Fibroblast of lung (primary cell): ENCODE data around the gene AP3S2. TPM values are rescaled to one million over a fixed set of nuclear protein-coding genes. Genes with fewer than 3 reads are reported as not detected.

ENCODE experiments used
- DNase-seq, 2 donors: peaks; one replicate each; pipeline versions ENCODE4 v3.0.0 to v3.0.0-alpha.2; 2010; ENCODE audit warnings: low read depth in 2 of 2
- H2AFZ ChIP-seq: 2 replicates; pipeline ENCODE4 v1.5.1; 2012; ENCODE audit warnings: low read length, control low read depth, inconsistent platforms
- H3K27ac ChIP-seq: 2 replicates; pipeline ENCODE4 v1.5.1; 2011; ENCODE audit warnings: low read length, control low read depth; ENCODE audit not compliant: insufficient read depth
- H3K27me3 ChIP-seq: 2 replicates; pipeline ENCODE4 v1.5.1; 2011; ENCODE audit warnings: mild to moderate bottlenecking, low read length; ENCODE audit not compliant: control insufficient read depth, insufficient read depth
- H3K36me3 ChIP-seq: 2 replicates; pipeline ENCODE4 v1.5.1; 2011; ENCODE audit warnings: low read length; ENCODE audit not compliant: control insufficient read depth, insufficient read depth
- H3K4me1 ChIP-seq: 2 replicates; pipeline ENCODE4 v1.5.1; 2011; ENCODE audit warnings: low read length; ENCODE audit not compliant: control insufficient read depth, insufficient read depth; ENCODE audit errors: extremely low read depth
- H3K4me2 ChIP-seq: 2 replicates; pipeline ENCODE4 v1.5.1; 2011; ENCODE audit warnings: low read length, control low read depth; ENCODE audit not compliant: insufficient read depth; ENCODE audit errors: extremely low read depth
- H3K4me3 ChIP-seq, 4 experiments: fragments of 200-600 bp in 1 of 4; sonication (generic) in 1 of 4; replicated peaks in 1 of 4; 2 replicates each; pipeline ENCODE4 v1.5.1; 2011 to 2016; ENCODE audit warnings: low read length in 4 of 4, low read depth in 3 of 4, mild to moderate bottlenecking in 3 of 4, control low read depth in 2 of 4, inconsistent platforms in 1 of 4, mixed read lengths in 1 of 4; ENCODE audit not compliant: insufficient read depth in 1 of 4; ENCODE audit errors: control extremely low read depth in 1 of 4
- H3K79me2 ChIP-seq: 2 replicates; pipeline ENCODE4 v1.5.1; 2012; ENCODE audit warnings: mild to moderate bottlenecking, low read length, inconsistent platforms; ENCODE audit not compliant: control insufficient read depth, insufficient read depth
- H3K9ac ChIP-seq: 2 replicates; pipeline ENCODE4 v1.5.1; 2011; ENCODE audit warnings: mild to moderate bottlenecking, low read length, control low read depth; ENCODE audit not compliant: insufficient read depth
- H3K9me3 ChIP-seq: 2 replicates; pipeline ENCODE4 v1.5.1; 2012; ENCODE audit warnings: low read depth, low read length; ENCODE audit not compliant: control insufficient read depth, insufficient read depth
- H4K20me1 ChIP-seq: 2 replicates; pipeline ENCODE4 v1.5.1; 2011; ENCODE audit warnings: low read length; ENCODE audit not compliant: control insufficient read depth, insufficient read depth; ENCODE audit errors: extremely low read depth
- EZH2 ChIP-seq: IDR thresholded peaks from 2 replicates; pipeline ENCODE4 v1.5.1; 2012; ENCODE audit warnings: low read length, control low read depth, mild to moderate bottlenecking; ENCODE audit errors: missing control alignments
- polyA plus RNA-seq, 2 donors: library from polyadenylated mRNA; depleted of rRNA in 1 of 2; stranded (reverse) in 1 of 2; unstranded in 1 of 2; fragments of >200 nt; gene quantifications; 2 replicates each; pipeline ENCODE4 v1.2.1, GENCODE V29; 2011 to 2012; ENCODE audit warnings: missing spikeins in 1 of 2
- total RNA-seq: library from RNA; depleted of rRNA; stranded (reverse); fragments of >200 nt; gene quantifications from 2 replicates; pipeline ENCODE4 v1.2.1, GENCODE V29; 2014
- TF ChIP-seq, protein P1 (sequence below), 2 donors: IDR thresholded peaks in 1 of 2; conservative IDR thresholded peaks in 1 of 2; 1 replicate in 1 of 2; 2 replicates in 1 of 2; pipeline ENCODE4 v1.5.1; 2011 to 2012; ENCODE audit warnings: low read length in 2 of 2, control low read depth in 1 of 2, inconsistent platforms in 1 of 2, low read depth in 1 of 2, mild to moderate bottlenecking in 1 of 2

AP3S2 gene
- total and polyA plus RNA-seq, 2 donors (not counting 1 experiment from before 2014, with no cell fraction given): 54.4 to 69.5 TPM

- Histone ChIP-seq H3K9ac (no peak overlapping the region), H3K9me3 (no peaks in the 10 kb centered on the region), H3K79me2 (no peaks in the 10 kb centered on the region), H3K4me1 (peaks cover 22% of the 10 kb centered on the region), H4K20me1 (no peaks in the 10 kb centered on the region), H3K4me3 (no peak overlapping the region), H3K36me3 (peaks cover 8% of the 10 kb centered on the region), H3K4me2 (no peak overlapping the region), H3K27ac (no peak overlapping the region), H2AFZ (no peak overlapping the region), H3K27me3 (no peaks in the 10 kb centered on the region)
- DNase-seq: no peak
- TF ChIP-seq, protein P1, sequence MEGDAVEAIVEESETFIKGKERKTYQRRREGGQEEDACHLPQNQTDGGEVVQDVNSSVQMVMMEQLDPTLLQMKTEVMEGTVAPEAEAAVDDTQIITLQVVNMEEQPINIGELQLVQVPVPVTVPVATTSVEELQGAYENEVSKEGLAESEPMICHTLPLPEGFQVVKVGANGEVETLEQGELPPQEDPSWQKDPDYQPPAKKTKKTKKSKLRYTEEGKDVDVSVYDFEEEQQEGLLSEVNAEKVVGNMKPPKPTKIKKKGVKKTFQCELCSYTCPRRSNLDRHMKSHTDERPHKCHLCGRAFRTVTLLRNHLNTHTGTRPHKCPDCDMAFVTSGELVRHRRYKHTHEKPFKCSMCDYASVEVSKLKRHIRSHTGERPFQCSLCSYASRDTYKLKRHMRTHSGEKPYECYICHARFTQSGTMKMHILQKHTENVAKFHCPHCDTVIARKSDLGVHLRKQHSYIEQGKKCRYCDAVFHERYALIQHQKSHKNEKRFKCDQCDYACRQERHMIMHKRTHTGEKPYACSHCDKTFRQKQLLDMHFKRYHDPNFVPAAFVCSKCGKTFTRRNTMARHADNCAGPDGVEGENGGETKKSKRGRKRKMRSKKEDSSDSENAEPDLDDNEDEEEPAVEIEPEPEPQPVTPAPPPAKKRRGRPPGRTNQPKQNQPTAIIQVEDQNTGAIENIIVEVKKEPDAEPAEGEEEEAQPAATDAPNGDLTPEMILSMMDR (conservative IDR thresholded peaks at IDR 0.05 in 1 of 2, IDR thresholded peaks at IDR 0.05 in 1 of 2; ENCODE audit: low read depth in 1 of 2, low read length in 2 of 2): no peak
- TF ChIP-seq EZH2: no peak
Observed at GRCh38 chr15:89839167-89839810, 54.5 kb downstream of the AP3S2 start.

DNA sequence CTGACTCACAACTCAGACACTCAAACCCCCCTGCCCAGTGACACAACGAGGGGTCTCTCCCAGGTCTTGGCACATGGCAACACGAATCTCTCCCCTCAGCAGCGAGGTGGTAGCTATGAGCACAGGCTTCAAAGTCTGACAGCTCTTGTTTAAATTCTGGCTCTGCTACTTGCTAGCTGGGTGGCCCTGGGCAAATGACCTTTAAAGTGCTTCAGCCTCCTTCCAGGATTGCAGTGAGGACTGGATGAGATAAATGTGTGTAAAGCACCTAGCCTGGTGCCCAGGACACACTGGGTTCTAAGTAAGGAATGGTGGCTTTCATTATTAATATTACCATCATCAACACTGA is 56.0 kb downstream of the AP3S2 start:
- TF ChIP-seq EZH2: no peak
- TF ChIP-seq, protein P1 (conservative IDR thresholded peaks at IDR 0.05 in 1 of 2, IDR thresholded peaks at IDR 0.05 in 1 of 2; ENCODE audit: low read depth in 1 of 2, low read length in 2 of 2): no peak
- Histone ChIP-seq H3K4me3 (no peak overlapping the region), H3K4me2 (no peak overlapping the region), H3K9ac (no peak overlapping the region), H3K27me3 (no peaks in the 10 kb centered on the region), H3K4me1 (peaks cover 22% of the 10 kb centered on the region), H2AFZ (no peak overlapping the region), H3K9me3 (no peaks in the 10 kb centered on the region), H3K79me2 (no peaks in the 10 kb centered on the region), H3K27ac (peak overlapping the region; percentile 85), H4K20me1 (no peaks in the 10 kb centered on the region), H3K36me3 (peaks cover 17% of the 10 kb centered on the region)
- no peak for DNase-seq

GRCh38 chr15:89837134-89837829 is 56.5 kb downstream of the AP3S2 start:
- H3K4me1 ChIP-seq: peaks cover 22% of the 10 kb centered on the region
- H3K27me3 ChIP-seq: no peaks in the 10 kb centered on the region
- H3K79me2 ChIP-seq: no peaks in the 10 kb centered on the region
- peak overlapping the region in 1 of 4 experiments; percentile 15 for H3K4me3 ChIP-seq
- H3K36me3 ChIP-seq: peaks cover 17% of the 10 kb centered on the region
- DNase-seq: peak; percentile 33 to 72
- H4K20me1 ChIP-seq: no peaks in the 10 kb centered on the region
- peak overlapping the region; percentile 85 for H3K27ac ChIP-seq
- H3K9ac ChIP-seq: no peak overlapping the region
- H3K9me3 ChIP-seq: no peaks in the 10 kb centered on the region
- TF ChIP-seq EZH2: no peak
- TF ChIP-seq, protein P1 (conservative IDR thresholded peaks at IDR 0.05 in 1 of 2, IDR thresholded peaks at IDR 0.05 in 1 of 2; ENCODE audit: low read depth in 1 of 2, low read length in 2 of 2): no peak
- H2AFZ ChIP-seq: no peak overlapping the region
- H3K4me2 ChIP-seq: peak overlapping the region; percentile 39
